Esophagus squamous epithelium (tissue), 4 donors: Measurements from ENCODE around the gene APOA1.

Experiments used
- CTCF ChIP-seq, 6 experiments: fragments of 450-650 bp in 4 of 6; fragments of 200-600 bp in 2 of 6; sonication (generic) in 2 of 6; IDR thresholded peaks; one replicate each; pipeline ENCODE4 v1.5.1; 2016 to 2019; ENCODE audit warnings: antibody characterized with exemption in 6 of 6, mild to moderate bottlenecking in 4 of 6, moderate library complexity in 4 of 6
- POLR2A ChIP-seq, 4 donors: fragments of 450-650 bp; IDR thresholded peaks; one replicate each; pipeline ENCODE4 v1.6.1; 2017; ENCODE audit warnings: antibody characterized with exemption in 4 of 4, mild to moderate bottlenecking in 4 of 4, moderate library complexity in 3 of 4

- TF ChIP-seq POLR2A (IDR thresholded peaks at IDR 0.05) (no peak), CTCF (IDR thresholded peaks at IDR 0.05) (no peak)
Measured at GRCh38 chr11:116792144-116792868, 45.1 kb downstream of the APOA1 start.
